G401.6 (cell line): Measurements from ENCODE around the gene ATP8A1.
"Not testable (repeated sequence)": the region's sequence is repeated elsewhere in the genome, so short reads cannot be mapped to it uniquely, and the experiment has no call there.

Experiments
- FAIRE-seq: peaks from 2 replicates; lab custom pipeline; 2012; peaks lifted over from hg19 to GRCh38; lab: Jason Lieb, UNC

ATP8A1 gene

DNA sequence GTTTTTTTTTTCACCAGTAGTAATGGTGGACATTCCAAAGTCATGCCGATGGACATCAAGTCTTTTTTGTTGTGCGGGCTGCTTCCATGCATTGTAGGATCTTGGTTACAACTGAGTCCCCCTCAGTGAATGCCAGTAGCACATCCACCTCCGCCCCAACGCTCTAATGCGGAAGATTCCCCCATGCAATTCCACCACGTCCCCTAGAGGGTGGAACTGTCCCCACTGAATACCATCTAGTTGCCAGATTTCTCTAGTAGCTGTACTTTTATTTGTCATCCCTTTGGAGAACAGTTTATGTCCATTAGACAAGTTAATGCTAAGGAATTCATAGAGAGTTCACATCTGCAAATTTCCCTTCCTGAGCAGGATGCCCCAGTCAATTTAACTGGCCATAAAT is 252.9 kb downstream of the ATP8A1 start:
- FAIRE-seq: no peak

DNA sequence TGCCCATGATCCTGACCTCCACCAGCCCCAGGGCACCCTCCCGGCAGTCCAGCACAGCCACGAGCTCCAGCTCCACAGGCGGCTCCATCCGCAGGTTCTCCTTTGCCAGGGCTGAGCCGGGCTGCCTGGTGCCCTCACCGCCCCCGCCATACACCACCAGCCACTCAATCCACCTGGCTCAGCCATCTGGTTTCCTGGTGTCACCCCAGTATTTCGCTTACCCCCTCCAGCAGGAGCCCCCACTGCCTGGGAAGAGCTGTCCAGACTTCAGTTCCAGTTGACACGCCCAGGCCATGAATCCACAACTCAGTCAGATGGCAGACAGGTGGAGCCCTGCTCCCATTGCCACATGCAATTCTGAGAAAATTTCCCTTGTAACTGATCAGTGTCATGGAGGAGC is 255.7 kb downstream of the ATP8A1 start:
- no peak for FAIRE-seq

DNA sequence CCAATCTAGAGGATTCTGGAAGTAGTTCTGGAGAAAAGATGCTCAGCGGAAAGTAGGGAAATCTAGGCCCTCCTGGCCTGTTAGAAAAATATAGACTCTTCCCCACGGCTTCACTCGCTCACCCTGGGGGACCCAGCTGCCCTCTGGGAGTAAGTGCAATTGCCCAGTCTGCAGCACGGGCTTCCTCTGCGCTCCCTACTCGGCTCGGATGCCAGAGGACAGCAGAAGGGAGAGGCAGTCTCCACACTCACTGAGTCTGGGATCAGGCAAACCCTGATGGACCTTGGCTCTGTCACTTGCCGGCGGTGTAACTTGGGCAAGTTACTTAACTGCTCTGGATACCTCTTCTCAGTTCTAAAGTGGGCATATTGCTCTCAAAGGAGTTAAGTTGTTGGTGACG is 257.5 kb downstream of the ATP8A1 start:
- no peak for FAIRE-seq

DNA sequence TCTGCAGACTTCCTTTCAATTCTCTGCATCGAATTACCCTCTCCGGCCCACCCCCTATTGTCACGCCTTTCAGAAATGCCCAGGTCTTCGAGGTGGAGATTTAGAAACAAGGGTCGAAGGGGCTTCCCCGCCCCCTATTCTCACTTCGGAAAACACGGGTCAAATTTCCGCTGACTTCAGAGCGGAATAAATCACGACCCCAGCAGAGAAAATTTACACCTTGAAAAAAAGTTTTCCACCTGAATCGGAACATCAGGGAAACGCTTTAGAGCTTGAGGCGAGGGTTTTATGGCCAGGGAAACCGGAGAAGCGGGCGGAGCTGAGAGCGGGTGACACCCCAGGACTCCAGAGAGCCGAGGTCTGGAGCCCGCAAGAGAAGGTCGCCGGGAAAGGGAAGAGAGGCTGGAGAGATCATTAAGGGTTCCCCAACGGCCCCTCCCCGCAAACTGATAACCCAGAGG is 258.0 kb downstream of the ATP8A1 start:
- no peak for FAIRE-seq

DNA sequence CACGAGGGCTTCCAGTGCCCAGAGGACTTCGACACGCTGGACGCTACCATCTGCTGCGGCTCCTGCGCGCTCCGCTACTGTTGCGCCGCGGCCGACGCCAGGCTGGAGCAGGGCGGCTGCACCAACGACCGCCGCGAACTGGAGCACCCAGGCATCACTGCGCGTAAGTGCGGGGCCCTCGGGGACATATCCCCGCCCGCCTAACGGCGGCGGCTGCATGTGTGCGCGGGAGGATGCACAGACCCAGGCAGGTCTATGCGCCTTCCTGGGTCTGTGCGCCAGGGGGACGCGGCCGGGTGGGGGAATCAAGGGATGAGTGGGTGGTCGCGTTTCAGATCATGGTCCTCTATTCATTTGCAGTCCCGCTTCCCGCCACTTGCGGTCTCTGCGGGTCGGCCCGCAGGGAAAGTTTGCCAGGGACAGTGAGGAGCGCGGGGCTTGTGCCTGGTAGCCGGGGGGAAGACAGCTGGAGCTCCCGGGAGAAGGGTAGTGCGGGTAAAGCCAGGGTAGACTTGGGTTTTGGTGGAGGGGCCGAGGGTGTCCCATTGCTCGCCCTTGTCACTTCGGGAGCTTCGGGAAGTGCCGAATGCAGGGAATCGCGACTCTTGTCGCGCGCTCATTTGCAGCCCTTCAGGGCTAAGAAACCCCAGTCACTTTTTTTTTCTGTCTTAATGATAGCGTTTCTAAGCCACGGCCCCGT is 258.6 kb downstream of the ATP8A1 start:
- no peak for FAIRE-seq

DNA sequence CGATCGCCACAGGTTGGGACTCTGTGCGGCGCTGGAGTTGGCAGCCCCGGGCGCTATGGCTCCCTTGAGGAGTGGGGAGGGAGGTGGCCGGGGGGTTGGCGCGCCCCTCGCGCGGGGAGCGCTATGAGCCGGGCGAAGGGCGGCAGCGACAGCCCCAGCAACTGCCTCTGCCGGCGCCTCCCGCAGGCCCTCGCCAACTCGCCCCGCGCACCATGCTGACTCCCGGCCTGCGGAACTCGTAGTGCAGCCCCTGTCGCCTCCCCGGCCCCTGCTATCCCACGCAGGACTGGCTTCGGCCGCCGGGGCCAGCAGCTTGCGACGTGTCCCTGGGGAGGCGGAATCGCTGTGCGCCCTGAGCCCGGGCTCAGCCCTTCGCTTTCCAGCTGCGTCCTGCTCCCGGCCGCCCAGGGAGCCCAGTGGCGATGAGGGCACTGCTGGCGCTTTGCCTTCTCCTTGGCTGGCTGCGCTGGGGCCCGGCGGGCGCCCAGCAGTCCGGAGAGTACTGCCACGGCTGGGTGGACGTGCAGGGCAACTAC is 259.2 kb downstream of the ATP8A1 start:
- no peak for FAIRE-seq

DNA sequence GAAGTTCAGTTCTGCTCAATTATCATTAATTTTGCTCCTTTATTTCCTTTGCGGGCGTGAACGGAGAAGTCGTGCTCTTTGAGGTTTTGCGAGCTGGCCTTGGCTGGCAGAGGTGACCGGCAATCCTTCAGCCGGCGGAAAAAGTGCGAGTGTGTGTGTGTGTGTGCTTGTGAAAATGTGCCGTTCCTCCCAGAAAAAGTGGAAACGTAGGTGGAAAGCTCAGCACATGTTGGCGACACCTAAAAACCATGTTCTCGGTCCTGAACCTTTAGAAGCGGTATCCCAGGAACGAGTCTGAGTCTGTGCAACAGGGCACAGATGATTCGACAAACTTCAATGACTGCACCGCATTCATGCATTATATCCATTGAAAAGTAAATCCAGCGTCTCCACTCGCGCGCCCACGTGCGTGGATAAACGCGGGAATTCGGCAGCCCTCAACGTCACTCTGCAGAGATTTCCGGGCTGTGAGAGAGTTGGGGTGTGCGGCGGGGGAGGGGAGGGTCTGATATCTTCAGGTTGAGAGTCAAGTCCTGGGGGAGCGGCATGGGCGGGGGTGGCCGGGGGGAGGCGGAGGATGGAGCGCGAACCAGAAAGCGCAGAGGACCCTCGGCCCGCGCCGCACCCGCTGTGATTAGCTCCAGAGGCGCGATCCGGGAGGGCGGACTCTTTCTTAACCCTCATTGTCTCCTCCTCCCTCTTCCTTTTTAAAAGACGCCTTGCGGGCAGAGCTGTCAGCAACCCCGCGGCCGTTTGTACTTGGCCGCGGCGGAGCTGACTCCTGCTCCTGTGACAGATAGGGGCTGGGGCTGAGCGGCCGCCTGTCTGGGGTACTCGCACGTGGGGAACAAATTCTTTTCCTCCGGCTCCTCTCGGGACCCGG is 259.9 kb downstream of the ATP8A1 start, which contains the start of gene SHISA3:
SHISA3 (plus strand) TSS at position 737 of the 883 bp plus-strand sequence. CDS start 569 bp downstream, outside the sequence.
- peak; percentile 72 for FAIRE-seq

DNA sequence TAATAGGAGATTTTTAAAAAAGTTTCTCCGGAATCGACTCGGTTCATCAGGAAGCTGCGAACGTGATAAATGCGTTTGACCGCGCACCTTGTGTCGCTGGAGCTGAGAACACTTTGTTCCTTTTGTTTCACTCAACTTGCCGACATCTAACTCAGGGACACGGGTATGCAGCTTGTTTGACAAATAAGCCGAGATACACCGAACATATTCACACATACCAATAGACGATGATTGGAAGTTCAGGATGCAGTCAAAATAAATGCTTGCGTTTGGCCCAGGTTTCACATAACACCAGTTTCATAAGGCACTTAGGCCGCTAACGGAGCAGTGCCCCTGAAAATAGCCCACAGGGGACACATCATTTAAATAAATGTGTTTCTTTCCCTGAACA is 260.5 kb downstream of the ATP8A1 start:
- FAIRE-seq: no peak

DNA sequence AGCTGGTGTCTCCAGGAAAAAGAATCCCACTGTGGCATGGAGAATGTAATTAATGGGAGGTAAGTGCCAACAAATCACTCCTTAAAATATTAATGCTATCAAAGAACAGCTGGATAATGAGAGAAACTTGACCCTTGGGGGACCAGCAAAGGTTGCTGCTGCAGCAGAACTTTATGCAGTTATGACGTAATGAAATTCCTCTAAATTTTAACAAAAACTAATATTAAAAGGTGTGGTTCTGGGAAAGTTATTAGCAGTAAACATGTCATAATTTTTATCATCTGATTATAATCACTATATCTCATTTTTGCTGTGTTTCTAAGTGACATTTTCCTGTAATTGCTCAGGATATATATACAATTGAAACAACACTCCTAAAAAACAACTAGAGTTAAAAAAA is 261.3 kb downstream of the ATP8A1 start:
- FAIRE-seq: no peak

DNA sequence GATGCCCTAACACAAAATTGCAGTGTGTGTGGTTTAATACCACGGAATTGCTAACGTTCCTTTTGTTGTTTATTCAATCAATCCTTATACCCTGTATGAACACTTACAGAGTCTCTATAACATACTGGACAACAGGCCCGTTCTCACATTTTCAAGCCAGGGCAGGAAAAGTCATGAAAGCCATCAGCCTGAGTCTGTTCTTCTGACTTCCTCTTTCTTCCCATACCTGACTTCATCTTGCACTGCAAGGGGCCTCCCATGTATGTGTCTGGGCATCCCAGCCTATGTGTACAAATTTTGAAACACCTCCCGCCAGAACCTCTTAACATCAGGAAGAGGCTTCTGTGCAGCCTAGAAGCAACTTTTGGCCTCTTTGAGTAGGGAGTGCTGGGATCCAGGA is 264.5 kb downstream of the ATP8A1 start:
- no peak for FAIRE-seq

DNA sequence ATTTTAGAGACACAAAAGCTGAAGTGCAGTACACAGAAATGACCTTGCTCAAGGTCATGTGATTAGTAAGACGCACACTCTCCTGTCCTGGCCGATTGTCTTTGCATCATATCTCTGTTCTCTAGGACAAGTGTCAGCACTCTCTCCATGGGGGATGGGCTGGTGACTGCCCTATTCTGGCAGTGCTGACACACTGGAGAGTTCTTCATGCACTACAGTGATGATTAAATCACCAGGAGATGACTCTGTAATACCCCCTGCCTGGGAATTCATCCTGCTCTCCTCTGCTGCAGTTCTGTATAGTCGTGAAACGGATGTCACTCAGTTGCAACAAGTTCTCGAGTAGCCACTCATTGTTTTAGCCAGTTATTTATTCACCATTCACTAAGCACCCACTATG is 264.9 kb downstream of the ATP8A1 start:
- no peak for FAIRE-seq

DNA sequence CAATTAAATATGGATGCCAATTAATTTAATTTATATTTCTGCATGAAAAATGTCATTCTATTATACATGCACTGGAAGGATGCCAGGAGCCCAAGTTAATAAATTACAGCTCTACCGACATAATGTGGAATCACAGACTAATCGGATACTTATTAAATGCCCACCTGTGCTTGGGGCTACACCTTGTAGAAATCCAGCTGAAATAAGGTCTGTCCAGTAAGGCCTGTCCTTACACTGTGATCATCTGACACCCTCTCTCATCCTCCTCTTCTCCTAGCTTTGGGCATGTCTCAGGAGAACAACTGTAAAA is 265.6 kb downstream of the ATP8A1 start:
- FAIRE-seq: no peak

DNA sequence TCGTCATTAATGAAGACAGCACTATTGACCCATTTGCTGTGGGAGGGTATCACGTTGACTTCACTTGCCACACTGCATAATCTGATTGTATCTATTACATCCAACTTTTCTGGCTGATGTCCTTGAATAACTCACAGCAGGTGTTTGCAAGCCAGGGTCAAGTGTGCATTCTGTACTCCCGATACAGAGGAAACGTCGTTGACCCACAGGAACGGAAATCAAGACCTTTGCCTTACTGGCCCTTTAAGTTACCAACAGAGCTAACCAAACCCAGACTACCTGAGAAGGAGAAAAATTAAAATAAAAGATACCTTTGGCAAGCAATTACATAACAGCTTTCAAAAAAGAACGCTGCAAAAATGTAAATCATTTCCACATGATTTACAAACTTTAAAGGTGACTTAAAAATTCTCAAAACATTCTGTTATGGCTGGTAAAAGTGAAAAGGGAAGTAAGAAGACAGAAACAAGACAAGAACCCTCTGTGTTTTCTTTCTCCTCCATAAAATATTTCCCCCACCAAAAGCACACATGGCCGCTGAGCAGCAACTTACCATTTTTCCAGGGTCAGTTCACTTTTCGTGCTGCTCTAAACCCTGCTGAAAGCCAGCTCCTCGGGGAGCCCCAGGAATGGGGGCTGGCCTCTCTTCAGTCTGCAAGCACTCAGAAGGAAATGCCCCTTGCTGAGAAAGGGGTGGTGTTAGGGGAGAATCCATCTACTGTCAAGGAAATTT is 266.1 kb downstream of the ATP8A1 start:
- no peak for FAIRE-seq

DNA sequence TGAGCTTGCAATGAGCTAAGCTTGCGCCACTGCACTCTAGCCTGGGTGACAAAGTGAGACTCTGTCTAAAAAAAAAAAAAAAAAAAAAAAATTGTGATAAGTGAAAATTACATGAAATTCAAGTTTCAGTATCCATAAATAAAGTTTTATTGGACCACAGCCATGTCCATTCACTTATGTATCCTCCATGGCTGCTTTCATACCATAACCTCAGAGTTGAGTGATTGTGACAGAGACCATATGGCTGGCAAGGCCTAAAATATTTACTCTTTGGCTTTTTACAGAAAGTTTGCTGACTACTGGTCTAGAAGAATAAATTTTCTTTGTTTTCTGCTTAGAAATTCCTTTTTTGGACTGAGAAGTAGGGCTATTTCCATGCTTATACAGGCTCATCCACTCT is 271.4 kb downstream of the ATP8A1 start:
- no peak for FAIRE-seq

DNA sequence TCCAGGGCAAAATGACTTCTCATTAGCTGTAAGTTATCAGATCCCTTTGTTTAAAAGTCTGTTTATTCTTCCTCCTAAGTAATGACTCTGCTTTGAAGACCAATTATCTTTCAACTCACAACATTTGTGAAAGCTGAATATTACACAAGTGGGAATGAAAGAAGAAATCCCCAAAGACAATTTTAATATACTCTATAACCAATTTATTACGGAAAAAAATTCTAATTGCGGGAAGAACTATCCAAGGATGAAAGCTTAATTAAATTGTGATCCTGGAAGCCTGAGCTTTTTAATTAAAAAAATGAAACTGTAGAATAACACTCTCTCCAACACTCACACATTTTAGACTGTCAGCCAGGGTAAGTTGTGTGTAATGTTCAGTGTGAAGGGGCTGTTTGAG is 275.2 kb downstream of the ATP8A1 start:
- no peak for FAIRE-seq

DNA sequence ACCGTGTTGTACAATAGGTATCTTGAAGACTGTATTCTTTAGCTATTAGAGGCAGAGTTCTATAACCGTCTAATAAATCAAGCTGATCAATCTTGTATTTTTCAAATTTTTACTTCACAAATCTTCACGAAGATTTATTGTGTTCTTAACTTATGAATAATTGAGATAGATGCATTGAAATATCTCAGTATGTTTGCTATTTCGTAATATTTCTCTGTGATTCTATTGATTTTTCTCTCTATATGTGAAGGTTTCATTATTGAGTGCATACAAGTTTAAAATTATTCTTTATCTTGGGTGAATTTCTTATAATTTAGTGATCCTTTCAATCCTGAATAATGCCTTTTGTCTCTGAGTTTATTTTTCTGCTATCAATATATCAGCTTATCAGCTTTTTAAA is 279.4 kb downstream of the ATP8A1 start:
- no peak for FAIRE-seq

DNA sequence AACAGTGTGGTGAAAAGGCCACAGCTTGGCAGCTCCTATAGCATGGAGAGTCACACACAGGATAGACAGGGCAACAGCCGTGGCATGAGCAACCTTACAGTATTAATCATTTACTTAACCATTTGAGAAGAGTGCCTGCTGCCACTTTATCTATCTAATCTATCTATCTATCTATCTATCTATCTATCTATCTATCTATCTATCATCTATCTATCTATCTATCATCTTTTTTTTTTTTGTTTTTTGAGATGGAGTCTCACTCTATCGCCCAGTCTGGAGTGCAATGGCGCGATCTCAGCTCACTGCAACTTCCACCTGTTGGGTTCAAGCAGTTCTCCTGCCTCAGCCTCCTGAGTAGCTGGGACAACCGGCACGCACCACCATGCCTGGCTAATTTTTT is 284.6 kb downstream of the ATP8A1 start:
- FAIRE-seq: not testable (repeated sequence)

DNA sequence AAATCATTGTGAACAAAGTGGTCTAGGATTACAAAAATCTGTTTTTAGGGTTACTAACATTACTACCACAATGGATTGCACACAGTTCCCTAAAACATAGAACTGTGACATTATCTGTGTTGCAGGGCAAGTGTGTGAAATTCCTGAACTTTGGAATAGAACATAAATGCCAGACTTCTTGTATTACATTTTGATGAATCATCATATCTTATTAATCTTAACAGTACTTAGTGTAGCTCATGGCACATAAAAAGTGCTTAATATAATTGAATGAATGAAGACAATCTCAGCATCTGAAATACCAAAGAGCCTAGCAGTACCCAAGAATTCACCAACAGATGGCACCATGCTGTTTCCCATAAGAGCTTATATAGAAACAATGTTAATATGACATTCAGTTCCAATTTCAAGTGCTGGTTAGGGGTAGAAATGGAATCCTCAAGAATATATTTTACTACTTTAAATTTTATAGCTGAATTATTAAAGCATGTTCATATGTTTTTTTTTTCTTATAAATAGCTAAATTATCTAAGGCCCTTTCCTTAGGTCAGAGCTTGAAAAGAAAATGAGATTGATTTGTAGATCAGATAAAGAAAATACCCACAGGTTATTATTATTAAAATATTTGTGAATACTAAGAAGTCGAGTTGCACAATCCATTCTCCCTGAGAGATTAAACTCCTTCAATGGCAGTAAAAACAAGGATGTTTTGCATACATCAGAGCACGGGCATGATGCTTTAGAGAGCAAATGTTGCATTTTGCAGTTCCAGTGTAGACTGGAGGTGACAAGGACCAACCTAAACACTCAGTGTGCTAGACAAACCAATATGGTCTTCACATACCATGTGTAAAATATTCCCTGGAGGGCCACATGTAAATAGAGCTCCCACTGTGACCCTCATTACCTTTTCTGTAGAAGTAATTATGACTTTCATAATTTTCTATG is 285.3 kb downstream of the ATP8A1 start:
- FAIRE-seq: peak; percentile 85

DNA sequence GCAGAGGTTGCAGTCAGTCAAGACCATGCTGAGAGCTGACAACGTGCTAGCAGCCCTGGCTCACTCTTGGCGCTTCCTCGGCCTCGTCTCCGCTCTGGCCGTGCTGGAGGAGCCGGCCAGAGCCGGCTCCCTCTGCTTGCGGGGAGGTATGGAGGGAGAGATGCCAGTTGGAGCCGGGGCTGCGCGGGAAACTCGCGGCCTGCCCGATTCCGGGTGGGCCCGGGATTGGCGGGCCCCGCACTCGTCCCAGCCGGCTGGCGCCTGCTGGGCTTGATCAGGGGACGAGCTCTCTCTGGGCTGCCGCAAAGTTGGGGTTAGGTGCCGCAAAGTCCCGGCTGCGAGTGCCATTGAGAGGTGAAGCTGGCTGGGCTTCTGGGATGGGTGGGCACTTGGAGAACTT is 287.4 kb downstream of the ATP8A1 start:
- no peak for FAIRE-seq

DNA sequence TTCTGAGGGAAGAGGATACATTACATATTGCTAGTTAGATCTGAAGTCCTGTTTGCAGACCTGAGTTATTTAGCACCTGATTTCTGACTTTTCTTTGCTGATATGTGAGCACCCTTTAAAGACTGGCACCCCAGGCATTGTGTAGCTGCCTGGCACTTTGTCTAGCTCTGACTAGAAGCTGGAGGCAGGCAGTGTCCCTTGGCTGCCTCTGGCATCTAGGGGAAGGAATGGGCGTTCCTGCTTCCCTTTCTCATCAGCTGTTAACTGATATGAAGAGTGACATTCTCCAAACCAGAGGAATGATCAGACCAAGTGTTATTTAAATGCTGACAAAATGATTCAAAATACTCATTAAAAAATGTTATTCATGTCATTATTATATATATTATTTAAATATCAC is 289.9 kb downstream of the ATP8A1 start:
- no peak for FAIRE-seq

DNA sequence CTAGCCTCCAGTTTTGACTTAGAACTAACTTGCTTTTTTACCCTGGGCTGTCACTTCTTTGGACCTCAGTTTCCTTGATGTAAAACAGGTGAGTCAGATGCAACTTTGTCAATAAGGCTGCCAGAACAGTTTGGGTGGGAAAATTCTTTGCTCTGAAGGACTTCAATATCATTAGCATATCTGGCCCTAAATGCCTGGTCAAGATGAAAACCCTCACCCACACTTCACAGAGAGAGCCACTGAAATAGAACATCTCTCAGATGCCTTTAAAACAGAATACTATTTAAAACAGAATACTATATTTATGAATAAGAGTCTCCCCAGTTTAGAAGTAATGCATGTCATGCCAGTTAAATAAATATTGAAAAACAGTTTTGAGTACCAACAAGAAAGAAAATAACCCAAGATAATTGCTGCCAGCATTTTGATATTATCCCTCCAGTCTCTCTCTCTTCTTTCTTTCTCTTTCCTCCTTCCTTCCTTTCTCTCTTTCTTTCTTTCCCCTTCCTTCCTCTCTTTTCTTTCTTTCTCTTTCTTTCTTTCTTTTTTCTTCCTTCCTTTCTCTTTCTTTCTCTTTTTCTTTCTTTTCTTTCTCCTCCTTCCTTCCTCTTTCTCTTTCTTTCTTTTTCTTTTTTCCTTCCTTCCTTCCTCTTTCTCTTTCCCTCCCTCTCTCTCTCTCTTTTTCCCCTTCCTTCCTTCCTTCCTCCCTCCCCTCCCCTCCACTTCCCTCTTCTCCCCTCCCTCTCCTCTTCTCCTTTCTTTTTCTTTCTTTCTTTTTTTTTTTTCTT is 292.4 kb downstream of the ATP8A1 start:
- no peak for FAIRE-seq
